Ectodermal cell (in vitro differentiated cells): ENCODE results near the gene CAST.
"Not testable (repeated sequence)": the region's sequence is repeated elsewhere in the genome, so short reads cannot be mapped to it uniquely, and the experiment has no call there.

Experiments
- H3K27ac ChIP-seq: 2 replicates; pipeline ENCODE4 v1.7.0; 2013; ENCODE audit warnings: mild to moderate bottlenecking, low read depth, low read length; ENCODE audit not compliant: insufficient read depth, poor library complexity, severe bottlenecking
- H3K27me3 ChIP-seq: 2 replicates; pipeline ENCODE4 v1.7.0; 2013; ENCODE audit warnings: mild to moderate bottlenecking, low read length; ENCODE audit not compliant: insufficient read depth, control insufficient read depth, poor library complexity, severe bottlenecking
- H3K36me3 ChIP-seq: one replicate; pipeline ENCODE4 v1.7.0; 2013; ENCODE audit warnings: low read length; ENCODE audit not compliant: control insufficient read depth, insufficient read depth
- H3K4me1 ChIP-seq: one replicate; pipeline ENCODE4 v1.7.0; 2013; ENCODE audit warnings: low read length; ENCODE audit not compliant: control insufficient read depth, insufficient read depth
- H3K4me3 ChIP-seq: 2 replicates; pipeline ENCODE4 v1.7.0; 2013; ENCODE audit warnings: low read depth, low read length, control low read depth; ENCODE audit not compliant: insufficient read depth
- H3K9me3 ChIP-seq: 2 replicates; pipeline ENCODE4 v1.7.0; 2013; ENCODE audit warnings: mild to moderate bottlenecking, low read length, moderate library complexity; ENCODE audit not compliant: control insufficient read depth
- WGBS, 2 experiments: methylation state at CpG; one replicate each; pipeline ENCODE4 v1.1.7; 2013; ENCODE audit warnings: missing lambda C conversion rate in 2 of 2; 5-methylcytosine and 5-hydroxymethylcytosine counted together

The CAST gene

GRCh38 chr5:96741891-96742309 is 79.7 kb downstream of the CAST start:
- Histone ChIP-seq H3K27ac (no peak overlapping the region), H3K9me3 (no peaks in the 10 kb centered on the region), H3K4me1 (peaks cover 9% of the 10 kb centered on the region), H3K4me3 (no peak overlapping the region), H3K36me3 (no peaks in the 10 kb centered on the region), H3K27me3 (no peaks in the 10 kb centered on the region)
- WGBS, 2 experiments, result 62 to 67% methylated on average over 3 of the region's 3 CpGs

GRCh38 chr5:96742538-96742937 is 80.4 kb downstream of the CAST start:
- Histone ChIP-seq H3K27ac (no peak overlapping the region), H3K4me1 (peaks cover 9% of the 10 kb centered on the region), H3K36me3 (no peaks in the 10 kb centered on the region), H3K4me3 (no peak overlapping the region), H3K9me3 (no peaks in the 10 kb centered on the region), H3K27me3 (no peaks in the 10 kb centered on the region)
- WGBS, 2 experiments, result 77 to 80% methylated on average over 9 of the region's 9 CpGs

DNA sequence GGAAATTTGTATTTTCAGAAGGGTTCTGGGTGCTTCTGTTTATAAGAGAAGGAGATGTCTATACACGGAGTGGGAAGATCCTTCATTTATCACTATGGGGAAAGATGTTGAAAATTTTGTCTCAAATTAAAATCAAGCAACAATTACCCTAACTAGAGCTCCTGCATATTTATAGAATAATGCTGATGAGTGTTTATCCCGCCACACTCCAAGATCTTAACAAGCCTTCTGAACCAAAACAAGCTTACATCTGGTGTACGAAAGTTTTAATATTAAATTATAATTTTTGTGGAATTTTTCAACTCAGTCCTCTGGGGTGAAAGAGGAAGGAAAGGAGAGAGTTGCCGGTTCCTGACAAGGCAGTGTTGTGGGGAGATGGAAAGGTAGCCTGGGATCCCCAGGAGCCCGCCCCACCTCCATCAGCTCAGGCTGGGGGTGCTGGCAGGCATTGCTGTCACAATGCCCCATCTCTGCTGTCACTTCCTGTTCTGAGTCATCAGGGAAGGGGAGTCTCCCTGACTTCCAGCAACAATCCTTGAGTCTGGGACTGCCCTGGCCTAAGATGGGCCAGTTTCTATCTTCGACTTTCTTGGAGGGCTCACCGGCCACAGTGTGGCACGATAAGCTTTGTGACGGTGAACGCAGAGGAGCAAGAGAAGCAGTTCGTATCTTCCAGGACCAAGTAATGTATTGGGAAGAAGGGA is 81.0 kb downstream of the CAST start:
- Histone ChIP-seq H3K27ac (no peak overlapping the region), H3K27me3 (no peaks in the 10 kb centered on the region), H3K4me1 (peaks cover 9% of the 10 kb centered on the region), H3K36me3 (no peaks in the 10 kb centered on the region), H3K4me3 (no peak overlapping the region), H3K9me3 (no peaks in the 10 kb centered on the region)
- 82 to 83% methylated on average over 8 to 9 of the region's 11 CpGs for WGBS, 2 experiments

DNA sequence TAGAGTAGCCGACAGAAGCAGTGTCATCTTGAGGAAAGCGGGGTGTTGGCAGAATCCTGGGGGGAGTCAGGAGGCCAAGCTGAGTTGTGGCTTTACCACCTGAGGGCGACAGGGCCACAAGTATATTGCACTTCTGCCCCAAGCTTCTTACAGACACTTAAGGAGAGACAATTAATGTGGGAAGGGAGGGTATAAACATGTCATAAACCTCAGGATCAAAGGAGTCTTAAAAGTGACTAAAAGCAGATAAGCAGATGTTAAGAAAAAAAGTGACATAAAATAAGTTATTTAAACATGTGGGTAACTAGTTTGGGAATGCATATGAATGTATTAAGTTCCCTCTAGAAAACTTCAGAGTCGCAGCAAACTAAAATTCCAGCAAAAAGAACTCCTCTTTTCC is 81.6 kb downstream of the CAST start:
- Histone ChIP-seq H3K27me3 (no peaks in the 10 kb centered on the region), H3K36me3 (no peaks in the 10 kb centered on the region), H3K4me1 (peaks cover 9% of the 10 kb centered on the region), H3K9me3 (no peaks in the 10 kb centered on the region), H3K4me3 (no peak overlapping the region), H3K27ac (no peak overlapping the region)
- WGBS, 2 experiments, result 91 to 95% methylated on average over 3 of the region's 4 CpGs

DNA sequence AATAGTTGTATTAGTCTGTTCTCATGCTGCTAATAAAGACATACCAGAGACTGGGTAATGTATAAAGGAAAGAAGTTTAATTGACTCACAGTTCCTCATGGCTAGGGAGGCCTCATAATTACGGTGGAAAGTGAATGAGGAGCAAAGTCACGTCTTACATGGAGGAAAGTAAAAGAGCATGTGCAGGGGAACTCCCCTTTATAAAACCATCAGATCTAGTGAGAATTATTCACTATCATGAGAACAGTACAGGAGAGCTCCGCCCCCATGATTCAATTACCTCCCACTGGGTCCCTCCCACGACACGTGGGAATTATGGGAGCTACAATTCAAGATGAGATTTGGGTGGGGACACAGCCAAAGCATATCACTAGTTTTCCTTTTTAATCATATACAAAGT is 82.0 kb downstream of the CAST start:
- H3K4me1 ChIP-seq, H3K4me3 ChIP-seq, H3K27me3 ChIP-seq, H3K27ac ChIP-seq, H3K9me3 ChIP-seq, H3K36me3 ChIP-seq: not testable (repeated sequence)
- 92 to 95% methylated on average over 5 of the region's 5 CpGs for WGBS, 2 experiments

- H3K27ac ChIP-seq, result no peak overlapping the region
- H3K4me1 ChIP-seq, result peaks cover 9% of the 10 kb centered on the region
- WGBS, 2 experiments, result 93 to 99% methylated on average over 5 of the region's 5 CpGs
- H3K36me3 ChIP-seq, result no peaks in the 10 kb centered on the region
- H3K9me3 ChIP-seq, result no peaks in the 10 kb centered on the region
- no peak overlapping the region for H3K4me3 ChIP-seq
- no peaks in the 10 kb centered on the region for H3K27me3 ChIP-seq
These were observed 82.8 kb downstream of the CAST start for GRCh38 chr5:96745025-96745424.

DNA sequence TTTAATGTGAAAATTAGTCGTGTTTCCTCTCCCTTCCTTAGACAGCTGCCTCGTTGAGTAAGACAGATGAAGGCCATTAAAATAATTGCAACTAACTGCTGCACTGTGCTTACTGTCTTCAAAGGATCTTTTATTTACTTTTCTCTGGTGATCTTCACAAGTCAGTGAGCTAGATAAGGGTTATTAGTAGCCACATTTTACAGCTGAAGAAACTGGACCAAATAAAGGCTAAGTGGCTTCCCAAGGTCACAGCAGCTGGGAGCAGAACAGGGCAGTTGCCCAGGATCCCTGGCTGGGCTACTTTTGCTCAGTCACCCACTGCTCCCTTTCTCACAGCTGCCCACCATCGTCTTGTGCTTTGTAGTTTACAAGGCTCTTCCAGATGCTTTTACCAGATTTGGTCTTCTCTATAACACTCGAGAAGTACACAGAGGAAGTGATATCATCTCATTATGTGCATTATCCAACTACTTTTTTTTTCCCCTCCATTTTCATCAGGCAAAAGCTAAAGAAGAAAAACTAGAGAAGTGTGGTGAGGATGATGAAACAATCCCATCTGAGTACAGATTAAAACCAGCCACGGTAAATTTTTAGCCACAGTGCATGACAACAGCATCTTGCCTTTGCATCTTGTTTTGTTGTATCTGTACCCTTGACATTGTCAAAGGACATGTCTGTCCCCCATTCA is 83.8 kb downstream of the CAST start:
- Histone ChIP-seq H3K27ac (no peak overlapping the region), H3K9me3 (no peaks in the 10 kb centered on the region), H3K4me3 (no peak overlapping the region), H3K36me3 (no peaks in the 10 kb centered on the region), H3K27me3 (no peaks in the 10 kb centered on the region), H3K4me1 (peaks cover 9% of the 10 kb centered on the region)
- 86 to 94% methylated on average over 5 of the region's 5 CpGs for WGBS, 2 experiments

- H3K9me3 ChIP-seq, result no peaks in the 10 kb centered on the region
- H3K27ac ChIP-seq, result no peak overlapping the region
- H3K4me3 ChIP-seq, result no peak overlapping the region
- 96% methylated on average over 3 of the region's 3 CpGs for WGBS, 2 experiments
- no peaks in the 10 kb centered on the region for H3K27me3 ChIP-seq
- no peaks in the 10 kb centered on the region for H3K36me3 ChIP-seq
- no peaks in the 10 kb centered on the region for H3K4me1 ChIP-seq
These were observed 85.5 kb downstream of the CAST start for GRCh38 chr5:96747720-96748119.

DNA sequence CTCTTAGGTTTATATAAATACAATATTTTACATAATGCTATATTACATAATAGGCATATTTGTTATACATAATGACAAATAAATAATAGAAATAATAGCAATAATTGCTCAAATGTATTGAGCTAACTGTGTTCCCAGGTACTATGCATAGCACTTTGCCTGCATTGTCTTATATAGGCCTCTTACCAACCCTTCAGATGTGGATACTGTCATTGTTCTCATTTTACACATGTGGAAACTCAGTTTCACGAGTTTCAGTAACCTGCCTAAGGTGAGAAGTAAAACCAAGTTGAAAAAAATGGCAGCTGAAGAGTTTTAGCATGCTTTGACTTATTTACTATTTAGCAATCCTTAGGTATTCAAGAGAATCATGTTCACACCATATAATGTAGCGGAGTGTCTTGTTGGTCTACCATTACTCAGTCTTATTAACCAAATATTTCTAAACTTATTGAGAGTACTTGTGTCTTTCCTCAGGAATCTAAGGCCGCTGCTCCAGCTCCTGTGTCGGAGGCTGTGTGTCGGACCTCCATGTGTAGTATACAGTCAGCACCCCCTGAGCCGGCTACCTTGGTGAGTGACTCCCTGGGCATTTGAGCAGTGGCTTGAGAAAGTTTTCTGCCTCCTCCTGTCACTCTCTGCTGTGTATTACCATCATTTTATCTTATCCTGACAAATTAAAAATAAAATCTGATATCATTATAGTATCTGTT is 88.1 kb downstream of the CAST start:
- WGBS, 2 experiments, result 92 to 96% methylated on average over 5 to 6 of the region's 6 CpGs
- Histone ChIP-seq H3K36me3 (no peaks in the 10 kb centered on the region), H3K4me3 (no peak overlapping the region), H3K4me1 (no peaks in the 10 kb centered on the region), H3K27me3 (no peaks in the 10 kb centered on the region), H3K27ac (no peak overlapping the region), H3K9me3 (no peaks in the 10 kb centered on the region)
